GM12801 (cell line): ENCODE data around the gene RYR1.

Experiments
- CTCF ChIP-seq: IDR thresholded peaks from one replicate; pipeline ENCODE4 v1.5.1; 2011; ENCODE audit warnings: control low read depth; ENCODE audit not compliant: insufficient read length; ENCODE audit errors: extremely low read depth

Gene RYR1

GRCh38 chr19:38564981-38565690 lies 131.6 kb downstream of the RYR1 start:
- no peak for TF ChIP-seq CTCF

GRCh38 chr19:38565691-38566105 lies 132.2 kb downstream of the RYR1 start:
- no peak for TF ChIP-seq CTCF

- TF ChIP-seq CTCF = no peak
These were observed 136.0 kb downstream of the RYR1 start for GRCh38 chr19:38569368-38569983.

GRCh38 chr19:38571682-38572081 lies 138.2 kb downstream of the RYR1 start:
- TF ChIP-seq CTCF = no peak

GRCh38 chr19:38577826-38578225 lies 144.3 kb downstream of the RYR1 start:
- no peak for TF ChIP-seq CTCF

GRCh38 chr19:38580080-38580479 lies 146.6 kb downstream of the RYR1 start:
- no peak for TF ChIP-seq CTCF

- no peak for TF ChIP-seq CTCF
These were observed 149.9 kb downstream of the RYR1 start for GRCh38 chr19:38583219-38583984.
